HL-60/S4 treated with retinoic acid at 250 ng/mL for 4 days and 3 days (cell line): ENCODE measurements around the gene WASF2.
"Not testable (repeated sequence)": the region's sequence is repeated elsewhere in the genome, so short reads cannot be mapped to it uniquely, and the experiment has no call there.

Experiments used
- in situ Hi-C: fragments of 300-500 bp; cut with MboI; formaldehyde crosslinking; loops from 2 replicates; pipeline ENCODE4 v1.7.0; 2022; ENCODE audit warnings: low sequenced_read_pairs

WASF2 gene

GRCh38 chr1:27427816-27428315 is 62.1 kb downstream of the WASF2 start:
- in situ Hi-C loops = no loop called here

DNA sequence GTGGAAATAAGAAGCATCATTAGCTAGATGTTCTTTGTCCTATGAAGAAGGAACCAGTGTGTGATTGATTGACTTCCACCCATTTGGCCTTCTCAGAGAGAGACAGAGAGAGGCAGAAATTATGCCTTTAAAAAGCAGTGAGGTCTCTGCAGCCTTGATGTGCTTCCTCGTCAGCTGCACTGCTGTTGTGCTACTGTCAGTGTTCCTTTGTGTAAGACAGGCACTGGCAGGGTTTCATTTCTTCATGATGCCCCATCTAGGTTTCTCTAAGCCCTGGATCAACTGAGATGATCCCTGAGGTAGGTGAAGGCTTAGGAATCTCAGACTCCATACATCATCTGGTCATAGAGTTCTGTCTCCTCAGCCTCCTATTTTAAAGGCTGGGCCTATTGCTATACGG is 62.6 kb downstream of the WASF2 start:
- in situ Hi-C loops = no loop called here

- in situ Hi-C loops = no loop called here
These were observed 66.3 kb downstream of the WASF2 start for GRCh38 chr1:27423709-27424108.

DNA sequence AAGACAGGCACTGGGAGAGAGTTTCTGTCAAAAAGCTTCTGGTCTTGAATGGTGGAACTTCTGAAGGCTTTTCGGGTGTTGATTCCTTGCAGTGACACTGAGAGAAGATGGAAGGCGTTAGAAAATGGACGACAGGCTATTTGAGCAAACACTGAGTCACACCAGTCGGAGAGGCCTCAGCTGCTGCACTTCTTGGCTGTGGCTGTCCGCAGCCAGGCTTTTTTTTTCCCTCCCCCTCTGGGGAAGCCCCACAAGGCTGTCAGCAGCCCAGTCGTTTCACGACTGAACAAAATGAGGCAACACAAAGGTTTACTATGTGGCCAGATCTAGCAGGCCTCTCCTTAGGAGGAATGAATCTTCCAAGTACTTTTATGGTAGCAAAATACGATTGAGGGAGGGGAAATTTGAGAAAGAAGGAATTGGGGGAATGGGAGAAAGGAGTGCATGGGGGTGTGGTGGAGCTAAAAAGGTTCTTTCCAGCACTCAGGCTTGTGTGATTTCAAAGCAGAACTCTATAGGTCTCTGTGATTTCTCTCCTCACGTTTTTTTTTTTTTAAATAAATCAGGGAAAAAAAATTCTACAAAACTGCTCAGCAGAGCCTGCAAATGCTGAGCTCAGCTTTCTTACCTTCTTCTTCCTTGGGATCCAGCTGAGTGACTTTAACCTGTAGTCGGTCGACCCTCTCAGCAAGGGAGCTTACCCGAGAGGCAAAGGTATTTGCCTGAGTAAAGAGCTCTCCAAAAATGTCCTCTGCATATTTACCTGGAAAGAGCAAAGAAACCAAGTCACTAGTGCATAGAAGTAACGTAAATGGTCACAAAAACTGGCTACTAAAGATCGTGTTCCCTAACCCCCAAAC is 71.4 kb downstream of the WASF2 start:
- in situ Hi-C loops = no loop called here

DNA sequence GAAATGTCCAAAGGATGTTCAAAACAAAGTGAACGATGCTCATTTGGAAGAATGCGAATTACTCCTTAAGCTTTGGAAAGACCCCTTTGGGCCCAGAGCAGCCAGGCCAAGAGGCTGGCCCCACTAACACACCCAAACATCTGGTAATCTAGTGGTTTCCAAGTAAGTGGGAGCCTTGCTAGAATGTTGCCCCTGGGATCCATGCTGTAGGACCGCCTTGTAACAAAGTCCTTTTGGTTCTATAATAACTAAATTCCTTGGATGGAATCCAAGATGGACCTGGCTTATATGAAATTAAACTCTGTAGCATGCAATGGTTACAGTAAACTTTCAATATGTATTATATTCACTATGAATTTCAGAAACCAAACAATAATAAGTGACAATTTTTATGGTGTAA is 72.3 kb downstream of the WASF2 start:
- in situ Hi-C loops = no loop called here

DNA sequence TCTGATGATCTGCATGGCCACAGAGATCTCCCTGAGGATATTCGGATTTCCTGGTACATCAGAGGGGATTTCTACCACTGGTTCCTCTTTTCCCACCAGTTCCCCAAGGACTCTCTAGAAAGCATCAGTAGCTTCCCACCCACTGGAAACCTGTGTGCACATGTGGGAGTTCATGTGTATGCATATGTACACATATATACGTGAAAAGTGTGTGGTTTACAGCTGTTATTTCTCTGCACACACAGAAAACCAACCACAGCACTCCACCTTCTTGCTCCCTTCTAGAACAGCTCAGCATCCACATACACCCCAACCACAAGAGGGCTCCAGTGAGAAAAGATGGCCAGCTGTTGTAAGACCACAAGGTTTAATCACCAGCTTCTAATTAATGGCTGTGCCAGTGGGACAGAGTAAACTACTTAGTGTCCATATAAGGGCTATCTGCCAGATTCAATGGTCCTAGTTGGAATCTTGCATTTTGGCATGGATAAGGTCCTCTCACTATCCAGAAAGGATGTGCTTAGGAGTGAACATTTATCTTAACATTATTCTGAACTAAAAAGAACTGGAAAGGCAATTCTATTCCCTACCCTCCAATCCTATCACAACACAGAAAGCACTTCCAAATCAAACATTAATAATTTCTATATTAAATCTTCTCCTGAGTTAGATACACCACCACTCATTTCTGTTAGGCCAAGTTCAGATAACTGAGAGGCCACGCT is 73.4 kb downstream of the WASF2 start:
- in situ Hi-C loops = no loop called here

- in situ Hi-C loops = no loop called here
These were observed 75.9 kb downstream of the WASF2 start for GRCh38 chr1:27414091-27414490.

GRCh38 chr1:27413004-27413403 is 77.0 kb downstream of the WASF2 start:
- in situ Hi-C loops = no loop called here

GRCh38 chr1:27412502-27412901 is 77.5 kb downstream of the WASF2 start:
- in situ Hi-C loops = no loop called here

- in situ Hi-C loops = no loop called here
These were observed 79.3 kb downstream of the WASF2 start for GRCh38 chr1:27410709-27411108.

DNA sequence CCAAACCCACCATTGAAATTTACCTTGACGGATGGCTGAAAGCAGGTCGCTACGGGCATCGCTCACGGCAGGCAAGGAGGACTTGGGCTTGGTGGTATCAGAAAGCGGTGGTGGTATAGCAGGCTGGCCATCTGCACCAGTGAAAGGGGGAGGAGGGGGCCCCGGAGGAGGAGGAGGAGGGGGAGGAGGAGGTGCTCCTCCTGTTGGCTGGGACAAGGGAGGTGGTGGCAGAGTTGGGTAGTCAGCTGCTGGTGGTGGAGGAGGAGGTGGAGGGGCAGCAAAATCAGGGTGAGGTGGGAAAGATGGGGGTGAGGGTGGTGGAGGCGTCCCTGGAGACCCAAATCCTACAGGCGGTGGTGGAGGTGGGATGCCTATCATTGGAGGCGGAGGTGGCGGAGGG is 80.3 kb downstream of the WASF2 start:
- in situ Hi-C loops = no loop called here

DNA sequence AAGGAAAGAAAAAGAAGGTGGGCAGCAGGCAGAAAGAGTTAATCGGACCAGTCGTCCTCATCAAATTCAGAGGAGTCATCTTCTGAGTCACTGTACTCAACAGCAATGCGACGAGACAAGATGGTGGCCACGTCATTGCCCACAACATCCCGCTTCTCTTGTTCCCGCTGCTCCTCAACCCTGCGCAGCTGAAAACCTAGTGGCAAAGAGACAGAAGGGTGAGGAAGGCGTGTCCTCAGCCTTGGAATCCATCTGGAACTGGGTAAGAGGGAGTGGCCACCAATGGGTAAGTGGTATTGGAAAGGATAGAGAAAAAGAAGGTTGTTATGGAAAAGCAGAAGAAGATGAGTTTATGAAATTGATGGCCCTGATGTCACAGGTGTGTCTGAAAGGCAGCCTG is 81.8 kb downstream of the WASF2 start:
- in situ Hi-C loops = no loop called here

DNA sequence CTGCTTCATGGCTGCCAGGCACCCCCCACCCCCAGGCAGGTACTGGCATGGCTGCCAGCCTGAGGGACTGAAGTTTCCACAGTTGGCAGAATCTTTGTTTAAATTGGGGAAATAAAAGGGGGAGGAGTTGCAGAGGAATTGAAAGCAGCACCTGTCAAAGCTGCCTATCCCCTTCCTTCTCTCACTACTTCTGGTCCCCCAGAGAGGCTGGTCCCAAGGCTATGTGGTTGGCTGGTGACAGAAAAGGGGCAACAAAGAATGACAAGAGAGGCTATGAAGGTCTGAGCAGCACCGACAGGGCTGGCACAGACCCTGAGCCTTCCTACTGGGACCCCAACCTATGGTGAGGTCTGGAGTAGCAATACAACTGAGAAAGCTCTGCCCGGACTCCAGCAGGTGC is 83.2 kb downstream of the WASF2 start:
- in situ Hi-C loops = not testable (repeated sequence)

GRCh38 chr1:27406362-27406680 is 83.6 kb downstream of the WASF2 start:
- in situ Hi-C loops = no loop called here

- in situ Hi-C loops = not testable (repeated sequence)
These were observed 84.2 kb downstream of the WASF2 start for GRCh38 chr1:27405598-27406361.

- in situ Hi-C loops = no loop called here
These were observed 84.9 kb downstream of the WASF2 start for GRCh38 chr1:27405074-27405473.

DNA sequence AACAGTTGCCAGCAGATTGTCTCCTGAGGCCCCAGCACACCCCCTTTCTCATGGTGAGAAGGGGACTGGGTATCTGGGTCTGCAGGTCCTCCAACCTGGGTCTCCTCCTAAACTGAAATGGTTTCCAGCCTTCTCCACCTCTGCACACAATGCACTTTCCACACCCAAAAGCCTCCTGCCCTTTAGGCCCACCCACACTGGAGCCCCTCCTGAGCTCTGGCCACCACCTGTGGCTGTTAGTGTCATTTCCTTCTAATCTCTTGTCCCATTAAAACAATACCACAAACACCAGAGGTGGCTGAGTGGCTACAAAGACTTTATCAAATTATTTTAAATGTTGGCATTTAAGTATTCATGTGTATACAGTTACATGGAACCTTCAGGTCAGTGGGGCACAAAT is 86.0 kb downstream of the WASF2 start:
- in situ Hi-C loops = no loop called here

DNA sequence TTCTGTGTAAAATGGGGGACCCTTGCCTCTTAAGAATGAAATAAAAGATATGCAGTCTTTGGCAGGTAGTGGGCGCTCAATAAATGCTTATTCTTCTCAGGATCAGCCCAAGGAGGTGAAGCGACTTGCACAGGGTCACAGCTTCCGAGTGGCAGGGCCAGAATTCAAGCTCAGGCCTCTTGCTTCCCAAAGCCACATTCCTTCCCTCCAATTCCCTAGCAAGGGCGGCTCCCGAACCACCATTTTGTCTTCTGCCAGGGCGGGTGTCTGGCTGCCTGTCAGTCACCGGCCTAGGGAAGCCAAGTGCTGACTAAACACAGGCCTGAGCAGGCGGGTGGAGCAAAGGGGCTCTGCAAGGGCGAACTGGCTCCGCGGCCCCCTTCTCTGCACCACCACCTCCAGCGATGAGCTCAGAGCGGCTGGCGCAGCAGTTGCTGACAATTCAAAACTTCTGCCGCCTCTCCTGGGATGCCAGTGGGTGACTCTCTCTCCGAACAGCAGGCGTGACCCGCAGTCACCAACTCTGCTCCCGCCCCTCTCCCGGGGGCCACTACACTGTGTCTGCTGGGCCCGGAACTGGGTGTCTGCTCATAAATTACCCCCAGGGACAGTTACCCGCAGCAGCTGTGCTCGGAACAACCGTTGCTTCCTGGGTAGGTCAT is 86.8 kb downstream of the WASF2 start:
- in situ Hi-C loops = no loop called here

GRCh38 chr1:27402349-27402754 is 87.6 kb downstream of the WASF2 start:
- in situ Hi-C loops = no loop called here

DNA sequence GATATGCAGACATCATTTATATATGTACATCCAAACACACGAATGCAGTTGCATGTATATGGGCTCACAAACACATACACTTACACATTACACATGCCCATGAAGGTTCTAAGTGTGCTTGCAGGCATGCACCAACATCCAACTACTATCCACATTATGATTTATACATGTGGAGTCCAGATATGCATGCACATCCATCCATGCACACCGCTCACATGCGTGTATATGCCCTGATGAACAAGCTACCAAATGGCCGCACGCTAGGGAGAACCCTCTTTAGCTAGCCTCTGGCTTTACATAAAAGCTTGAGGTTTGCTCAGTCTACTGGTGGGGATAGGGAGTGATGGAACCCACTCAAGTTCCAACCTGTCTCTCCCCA is 89.0 kb downstream of the WASF2 start:
- in situ Hi-C loops = no loop called here
